Astrocyte (in vitro differentiated cells and primary cell): ENCODE results near the gene TRAM2.

Experiments
- EZH2 ChIP-seq: IDR thresholded peaks from 2 replicates; pipeline ENCODE4 v1.6.1; 2012; ENCODE audit warnings: mild to moderate bottlenecking, low read length, inconsistent platforms; ENCODE audit not compliant: insufficient read depth
- TF ChIP-seq, protein P1 (sequence below): IDR thresholded peaks from 2 replicates; pipeline ENCODE4 v1.5.1; 2011; ENCODE audit warnings: low read depth, mild to moderate bottlenecking, inconsistent platforms, low read length, moderate library complexity; ENCODE audit not compliant: insufficient read depth

GRCh38 chr6:52529311-52529710 is 47.5 kb downstream of the TRAM2 start:
- TF ChIP-seq, protein P1, sequence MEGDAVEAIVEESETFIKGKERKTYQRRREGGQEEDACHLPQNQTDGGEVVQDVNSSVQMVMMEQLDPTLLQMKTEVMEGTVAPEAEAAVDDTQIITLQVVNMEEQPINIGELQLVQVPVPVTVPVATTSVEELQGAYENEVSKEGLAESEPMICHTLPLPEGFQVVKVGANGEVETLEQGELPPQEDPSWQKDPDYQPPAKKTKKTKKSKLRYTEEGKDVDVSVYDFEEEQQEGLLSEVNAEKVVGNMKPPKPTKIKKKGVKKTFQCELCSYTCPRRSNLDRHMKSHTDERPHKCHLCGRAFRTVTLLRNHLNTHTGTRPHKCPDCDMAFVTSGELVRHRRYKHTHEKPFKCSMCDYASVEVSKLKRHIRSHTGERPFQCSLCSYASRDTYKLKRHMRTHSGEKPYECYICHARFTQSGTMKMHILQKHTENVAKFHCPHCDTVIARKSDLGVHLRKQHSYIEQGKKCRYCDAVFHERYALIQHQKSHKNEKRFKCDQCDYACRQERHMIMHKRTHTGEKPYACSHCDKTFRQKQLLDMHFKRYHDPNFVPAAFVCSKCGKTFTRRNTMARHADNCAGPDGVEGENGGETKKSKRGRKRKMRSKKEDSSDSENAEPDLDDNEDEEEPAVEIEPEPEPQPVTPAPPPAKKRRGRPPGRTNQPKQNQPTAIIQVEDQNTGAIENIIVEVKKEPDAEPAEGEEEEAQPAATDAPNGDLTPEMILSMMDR: no peak
- TF ChIP-seq EZH2: no peak
